Right renal cortex interstitium (tissue), 3 donors: ENCODE data around the gene PCNA. TPM values are rescaled to one million over a fixed set of nuclear protein-coding genes. Genes with fewer than 3 reads are reported as not detected.

ENCODE experiments used
- DNase-seq, 3 donors: peaks; one replicate each; pipeline ENCODE4 v3.0.0-alpha.2; 2013; ENCODE audit warnings: low read depth in 3 of 3, low spot score in 2 of 3
- polyA plus RNA-seq, 3 donors: library from polyadenylated mRNA; unstranded; fragments of 120-200 nt; gene quantifications; one replicate each; pipeline ENCODE4 v1.2.1, GENCODE V29; 2013; ENCODE audit not compliant: insufficient read length in 3 of 3

The PCNA gene
- polyA plus RNA-seq, 3 donors = 184 to 208 (median 203) TPM

DNA sequence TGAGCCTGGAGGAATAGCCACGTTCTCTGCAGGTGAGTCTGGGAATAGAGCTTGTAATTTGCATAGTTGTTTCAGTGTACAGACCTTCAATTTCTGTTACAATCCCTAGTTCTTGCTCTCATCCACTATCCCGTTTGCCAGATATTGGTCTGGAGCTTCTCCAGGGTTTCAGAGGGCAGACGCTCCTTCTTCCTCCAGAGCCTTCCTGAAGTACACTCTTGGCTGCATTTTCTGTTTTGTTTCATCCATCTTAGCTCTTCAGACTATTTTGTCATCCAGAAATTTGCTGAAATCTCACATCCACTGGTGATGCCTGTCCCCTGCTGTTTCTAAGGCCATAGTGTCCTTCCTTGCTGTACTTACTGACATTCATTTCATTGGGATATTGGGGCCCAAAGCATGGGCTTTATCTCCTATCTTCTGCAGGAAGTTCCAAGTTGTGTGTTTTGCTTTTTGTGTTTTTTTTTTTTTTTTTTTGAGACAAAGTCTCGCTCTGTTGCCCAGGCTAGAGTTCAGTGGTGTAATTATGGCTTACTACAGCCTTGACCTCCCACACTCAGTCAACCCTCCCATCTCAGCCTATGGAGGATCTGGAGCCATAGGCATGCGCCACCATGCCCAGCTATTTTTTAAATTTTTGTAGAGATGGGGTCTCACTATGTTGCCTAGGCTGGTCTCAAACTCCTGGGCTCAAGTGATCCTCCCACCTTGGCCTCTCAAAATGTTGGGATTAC is 25.8 kb upstream of the PCNA start:
- no peak for DNase-seq

DNA sequence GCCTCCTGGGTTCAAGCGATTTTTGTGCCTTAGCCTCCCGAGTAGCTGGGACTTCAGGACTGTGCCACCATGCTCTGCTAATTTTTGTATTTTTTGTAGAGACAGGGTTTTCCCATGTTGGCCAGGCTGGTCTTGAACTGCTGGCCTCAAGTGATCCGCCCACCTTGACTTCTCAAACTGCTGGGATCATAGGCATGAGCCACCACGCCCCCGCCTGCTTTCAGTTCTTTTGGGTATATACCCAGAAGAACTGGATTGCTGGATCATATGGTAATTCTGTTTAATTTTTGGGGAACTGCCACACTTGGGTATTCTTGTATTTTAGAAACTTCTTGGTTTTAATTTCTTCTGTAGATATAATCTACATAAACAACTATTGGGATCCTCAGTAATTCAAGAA is 24.1 kb upstream of the PCNA start:
- no peak for DNase-seq

DNA sequence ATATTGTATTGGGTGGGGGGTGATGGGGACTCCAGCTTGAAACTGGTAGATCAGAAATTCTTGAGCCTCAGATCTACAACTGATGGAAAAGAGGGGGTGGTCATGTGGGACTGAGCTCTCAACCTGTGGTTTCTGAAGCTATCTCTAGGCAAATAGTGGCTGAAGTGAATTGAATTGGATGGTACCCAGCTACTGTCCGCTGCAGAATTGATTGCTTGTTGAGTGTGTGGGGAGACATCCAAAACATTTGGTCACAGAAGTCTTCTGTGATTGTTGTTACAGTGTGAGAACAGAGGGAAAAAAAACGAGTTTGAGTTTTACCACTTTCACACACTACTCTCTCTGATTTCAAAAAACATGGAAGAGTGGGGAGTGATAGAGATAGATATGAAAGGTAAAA is 21.9 kb upstream of the PCNA start:
- no peak for DNase-seq

DNA sequence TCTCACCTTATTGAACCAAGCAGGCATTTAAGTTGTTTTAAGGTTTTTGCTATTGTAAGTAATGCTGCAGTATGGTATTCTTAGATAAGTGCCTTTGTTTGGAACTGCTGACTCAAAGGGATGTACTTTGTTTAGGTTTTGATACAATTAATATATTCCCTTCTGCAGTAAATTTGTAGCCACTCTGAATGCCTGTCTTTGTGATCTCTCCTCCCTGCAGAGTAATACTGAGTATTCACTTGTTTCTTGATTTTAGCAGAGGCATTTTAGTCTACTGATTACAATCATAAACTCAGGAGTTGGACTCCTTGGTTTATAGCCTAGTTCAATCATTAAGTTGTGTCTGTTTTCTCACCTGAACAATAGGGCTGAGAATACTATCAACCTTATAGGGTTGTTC is 20.4 kb upstream of the PCNA start:
- no peak for DNase-seq

DNA sequence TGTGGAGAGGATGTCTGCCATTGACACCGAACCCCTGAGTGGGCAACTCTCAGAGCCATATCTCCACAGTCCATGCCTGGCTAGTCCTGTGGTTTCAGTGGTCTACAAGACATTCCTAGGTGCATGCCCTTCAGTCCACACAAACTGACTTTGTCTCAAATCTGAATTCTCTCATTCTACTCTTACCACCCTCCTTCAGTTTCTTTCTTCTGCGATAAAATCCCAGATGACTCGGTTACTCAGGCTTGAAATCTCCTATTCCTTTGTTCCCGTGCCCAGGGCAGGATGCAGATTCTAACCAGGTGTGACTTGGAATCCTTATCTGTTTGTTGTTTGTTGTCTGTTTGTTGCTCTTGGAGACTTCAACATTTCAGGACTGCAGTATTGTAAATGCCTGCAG is 16.3 kb upstream of the PCNA start:
- DNase-seq = no peak

DNA sequence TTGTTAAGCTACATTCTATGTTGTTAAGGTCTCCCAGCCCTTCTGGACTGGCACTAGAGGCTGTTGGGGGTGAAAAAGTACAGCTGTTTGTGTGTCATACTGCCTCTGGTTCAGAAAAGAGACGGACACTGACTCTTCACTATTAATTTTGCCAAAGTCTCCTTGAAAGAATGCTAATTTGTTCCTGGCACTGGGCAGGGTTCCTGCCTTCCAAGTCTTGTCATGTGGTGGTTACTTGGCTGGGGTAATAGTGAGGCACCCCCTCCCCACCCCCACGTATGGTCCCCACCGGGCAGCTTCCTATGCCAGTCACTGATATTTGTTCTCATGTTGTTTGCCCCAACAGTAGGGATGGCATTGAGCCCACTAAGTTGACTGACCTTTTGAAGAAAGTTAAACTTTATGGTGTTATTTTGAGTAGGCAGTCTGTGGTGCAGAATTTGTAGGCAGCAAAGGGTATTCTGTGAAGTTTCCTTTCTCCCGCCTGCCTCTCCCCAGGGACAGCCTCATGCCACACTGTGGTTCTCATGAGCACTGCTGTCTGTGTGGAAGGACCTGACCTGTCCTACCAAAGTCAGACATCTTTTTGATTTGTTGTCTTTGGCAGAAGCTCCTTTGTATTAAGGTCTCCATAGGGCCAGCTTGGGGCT is 15.7 kb upstream of the PCNA start:
- no peak for DNase-seq

DNA sequence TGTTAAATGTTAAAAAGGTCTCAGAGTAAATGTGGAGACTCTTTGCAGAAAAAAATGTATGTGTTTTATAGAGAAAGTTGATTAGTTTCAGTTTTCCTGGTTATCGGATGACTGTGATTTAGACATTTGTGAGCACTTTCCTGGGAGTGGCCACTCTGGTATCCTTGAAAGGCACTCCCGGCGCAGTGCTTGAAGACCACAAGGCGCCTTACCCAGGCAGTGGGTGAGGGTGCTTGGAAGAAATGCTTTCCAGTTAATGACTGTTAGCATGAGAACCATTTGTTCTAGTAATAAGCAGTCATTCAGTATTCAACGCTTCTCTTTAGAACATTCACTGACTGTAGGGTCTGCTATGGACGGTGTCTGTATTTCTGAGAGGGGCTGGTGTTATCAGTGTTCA is 14.2 kb upstream of the PCNA start:
- DNase-seq = no peak

DNA sequence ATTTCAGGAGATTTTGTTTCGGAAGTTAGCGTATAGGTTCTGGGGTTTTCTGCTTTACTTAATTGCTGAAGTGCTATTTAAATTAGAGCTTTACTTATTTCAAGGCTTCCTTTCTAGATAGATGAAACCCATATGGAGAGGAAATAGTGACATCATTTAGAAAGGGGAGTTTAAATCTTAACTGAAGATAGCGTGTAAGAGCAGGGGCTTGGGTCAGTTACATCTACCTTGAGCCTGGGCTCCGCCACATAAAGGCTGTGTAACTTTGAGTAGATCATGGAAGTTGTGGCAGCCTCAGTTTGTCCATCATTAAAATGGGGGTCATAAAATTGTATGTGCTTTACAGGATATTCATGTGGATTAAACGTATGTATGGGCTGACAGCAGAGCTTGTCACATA is 11.7 kb upstream of the PCNA start:
- DNase-seq = no peak

DNA sequence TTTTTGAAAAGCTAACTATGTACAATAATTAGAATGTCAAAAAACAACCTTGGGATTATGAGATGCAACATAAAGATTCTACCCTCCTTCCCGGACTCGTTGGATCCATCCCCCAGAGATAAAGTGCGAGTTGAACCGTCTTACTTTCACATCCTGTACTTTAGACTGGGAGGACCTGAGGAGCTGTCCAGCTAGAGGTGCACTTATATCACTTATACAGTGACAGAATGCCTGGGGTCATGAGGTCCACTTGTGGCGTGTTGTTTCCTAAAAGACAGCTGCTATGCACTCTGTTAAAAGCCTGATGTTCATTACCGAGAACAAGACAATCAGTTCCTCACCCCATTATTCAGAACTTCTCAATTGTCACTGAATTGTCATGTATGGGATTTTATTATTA is 9.1 kb upstream of the PCNA start:
- DNase-seq = no peak

DNA sequence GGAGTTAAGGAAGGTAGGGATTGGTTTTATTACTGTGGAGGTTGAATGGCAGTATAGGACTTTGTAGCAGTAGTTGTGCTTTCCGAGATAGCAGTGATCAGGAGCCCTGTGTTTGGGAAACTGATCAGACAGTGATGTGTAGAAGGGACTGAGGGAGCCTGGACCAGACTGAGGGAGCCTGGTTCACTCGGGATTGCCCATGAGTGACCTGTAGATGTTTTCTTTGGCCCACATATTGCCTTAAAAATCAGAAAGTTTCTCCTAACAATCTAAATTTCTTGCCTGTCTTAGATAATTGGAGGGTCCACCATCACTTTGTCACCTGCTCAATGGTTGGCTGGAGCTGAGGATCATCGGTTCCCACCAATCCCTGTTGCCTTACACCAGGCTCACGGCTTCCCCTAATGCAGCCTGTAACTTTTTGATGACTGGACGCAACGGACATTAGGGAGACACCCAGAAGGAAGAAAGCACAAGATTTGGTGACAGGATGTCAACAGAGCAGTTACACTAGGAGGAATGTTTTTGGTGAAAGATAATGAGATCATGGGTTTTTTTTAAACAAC is 8.2 kb upstream of the PCNA start:
- no peak for DNase-seq

DNA sequence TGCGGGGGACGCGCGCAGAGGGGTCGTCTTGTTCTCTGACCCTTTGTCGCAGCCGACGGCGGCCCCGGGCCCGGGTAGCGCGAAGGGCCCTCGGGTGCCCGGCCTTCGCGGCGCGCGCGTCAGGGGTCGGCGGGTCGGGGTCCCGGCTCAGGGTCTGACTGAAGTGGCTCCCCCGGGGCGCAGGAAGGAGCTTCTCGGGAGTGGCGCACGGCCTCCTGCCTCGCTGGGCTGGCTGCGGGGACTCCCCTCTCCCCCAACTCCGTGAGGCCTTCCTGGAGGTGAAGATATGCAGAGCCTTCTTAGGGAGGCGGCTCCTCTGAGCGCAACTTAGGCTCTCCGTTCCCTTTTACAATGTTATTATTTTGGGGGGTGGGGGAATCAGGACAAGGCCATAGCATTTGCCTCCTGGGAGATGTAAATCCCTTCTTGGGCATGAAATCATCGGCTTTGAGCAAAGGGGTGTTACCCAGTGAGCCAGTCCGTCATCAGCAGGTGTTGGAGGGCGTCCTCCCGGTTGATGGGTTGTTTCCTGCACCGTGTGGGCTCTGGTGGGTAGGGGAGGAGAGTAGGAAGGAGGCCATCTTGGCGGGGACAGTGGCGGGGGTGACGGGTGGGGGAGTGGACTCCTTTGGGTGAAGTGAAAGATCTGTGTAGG is 7.6 kb upstream of the PCNA start:
- peak in 1 of 3 donors; percentile 57 for DNase-seq

DNA sequence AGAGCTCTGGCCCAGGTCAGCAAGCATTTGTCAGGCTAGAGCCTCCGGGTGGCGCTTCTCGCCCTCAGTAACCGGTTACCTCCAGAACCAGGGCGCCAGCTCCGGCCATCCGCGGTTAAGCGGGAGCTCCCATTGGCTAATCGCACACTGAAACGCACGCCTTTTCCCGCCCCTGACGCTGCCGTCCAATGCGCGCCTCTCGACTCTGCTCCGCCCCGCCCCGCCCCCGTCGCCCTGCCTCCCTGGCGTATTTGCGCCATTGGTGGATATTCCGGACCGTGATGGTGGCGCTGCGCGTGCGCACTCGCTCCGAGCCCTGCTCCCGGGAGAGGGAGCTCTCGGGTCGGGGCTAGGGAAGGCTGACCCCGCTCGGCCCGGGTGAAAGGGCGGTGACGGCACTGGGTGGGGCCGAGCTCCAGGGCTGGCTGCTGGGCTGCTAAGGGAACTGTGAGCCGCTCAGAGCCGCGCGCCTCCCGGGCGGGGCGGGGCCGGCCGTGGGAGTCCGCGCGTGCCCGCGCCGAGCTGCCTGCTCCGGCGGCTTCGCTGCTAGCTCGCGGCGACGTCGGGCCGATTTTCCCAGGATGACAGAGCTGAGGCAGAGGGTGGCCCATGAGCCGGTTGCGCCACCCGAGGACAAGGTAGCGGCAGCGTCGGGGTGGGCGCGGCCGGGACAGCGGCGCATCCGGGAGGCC is 6.9 kb upstream of the PCNA start, which contains the start of gene CDS2:
Gene CDS2, plus strand, starts transcription at position 497 of the 692 bp plus-strand sequence. Its CDS starts 85 bp downstream, at position 582.
- DNase-seq = peak; percentile 92 to 96 (median 95)

DNA sequence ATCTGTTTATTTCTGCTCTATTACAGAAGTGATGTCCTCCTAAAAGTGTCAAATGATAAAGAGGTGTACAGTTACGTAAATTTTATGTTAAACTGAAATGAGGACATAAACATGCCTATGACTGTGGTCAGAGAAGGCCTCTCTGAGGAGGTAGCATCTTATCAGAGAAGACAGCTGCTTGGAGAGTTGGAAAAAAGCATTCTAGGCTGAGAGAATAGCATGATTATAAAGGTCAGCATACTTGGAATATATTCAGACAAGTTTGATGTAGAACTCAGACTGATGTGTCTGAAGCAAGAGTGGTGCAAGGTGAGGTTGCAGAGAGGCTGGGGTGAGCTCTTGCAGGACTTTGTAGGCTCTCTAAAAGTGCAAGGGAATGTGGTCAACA is 3.1 kb upstream of the PCNA start:
- DNase-seq = no peak

DNA sequence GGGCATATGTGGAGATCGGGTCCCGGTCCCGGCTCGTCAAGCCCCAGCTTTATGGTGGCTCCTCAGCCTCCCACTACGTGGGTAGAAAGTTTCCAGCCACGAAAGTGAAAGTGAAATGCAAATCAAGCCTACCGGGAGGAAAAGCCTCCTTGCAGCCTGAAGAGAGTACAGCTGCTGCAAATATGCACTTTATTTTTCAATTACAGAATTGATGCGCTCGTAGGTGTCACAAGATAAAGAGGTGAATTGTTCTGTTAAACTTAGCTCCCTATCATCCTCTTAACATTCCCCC is 373 bp upstream of the PCNA start:
- DNase-seq = no peak

DNA sequence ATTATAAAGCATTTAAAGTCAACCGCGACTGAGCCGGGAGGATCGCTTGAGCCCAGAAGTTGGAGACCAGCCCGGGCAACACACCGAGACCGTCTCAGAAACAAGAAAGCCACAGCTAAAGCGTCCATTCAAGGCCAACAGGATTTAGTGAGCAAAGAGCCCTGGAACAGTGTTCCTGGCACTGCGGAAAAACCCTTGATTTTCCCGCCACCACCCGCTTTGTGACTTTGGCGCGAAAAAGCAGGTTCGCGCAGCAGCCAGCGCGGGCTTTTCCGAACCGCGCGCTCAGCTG is 669 bp downstream of the PCNA start:
- DNase-seq = no peak

DNA sequence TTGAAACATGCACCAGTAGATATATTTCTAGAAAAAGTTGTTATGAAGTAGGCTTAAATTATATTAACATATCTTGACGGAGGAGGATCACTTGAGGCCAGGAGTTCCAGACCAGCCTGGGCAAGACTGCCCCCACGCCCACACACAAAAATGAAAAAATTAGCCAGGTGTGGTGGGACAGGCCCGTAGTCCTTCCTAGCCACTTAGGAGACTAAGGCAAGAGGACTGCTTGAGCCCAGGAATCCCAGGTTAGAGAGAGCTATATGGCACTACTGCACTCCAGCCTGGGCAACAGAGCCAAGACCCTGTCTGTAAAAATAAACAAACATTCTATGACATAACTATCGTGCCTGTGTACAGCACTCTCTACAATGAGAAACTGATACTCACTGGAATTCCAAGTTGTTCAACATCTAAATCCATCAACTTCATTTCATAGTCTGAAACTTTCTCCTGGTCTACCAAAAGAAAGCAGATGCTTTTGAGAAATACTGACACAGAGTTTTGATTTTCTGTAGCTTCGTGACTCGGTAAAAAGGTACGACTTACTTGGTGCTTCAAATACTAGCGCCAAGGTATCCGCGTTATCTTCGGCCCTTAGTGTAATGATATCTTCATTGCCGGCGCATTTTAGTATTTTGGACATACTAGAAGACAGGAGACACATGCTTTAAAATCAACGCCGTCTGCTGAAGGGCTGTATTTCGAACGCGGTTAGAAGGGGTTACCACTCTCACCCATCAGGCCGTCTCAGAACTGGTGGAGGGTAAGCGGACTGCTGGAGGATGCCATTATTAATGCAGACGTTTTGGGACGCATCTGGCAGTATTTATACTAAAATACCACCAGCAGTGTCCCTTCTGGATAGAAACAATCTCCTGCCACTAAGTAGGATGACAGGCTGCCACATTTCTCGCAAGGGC is 1.3 kb downstream of the PCNA start:
- no peak for DNase-seq

DNA sequence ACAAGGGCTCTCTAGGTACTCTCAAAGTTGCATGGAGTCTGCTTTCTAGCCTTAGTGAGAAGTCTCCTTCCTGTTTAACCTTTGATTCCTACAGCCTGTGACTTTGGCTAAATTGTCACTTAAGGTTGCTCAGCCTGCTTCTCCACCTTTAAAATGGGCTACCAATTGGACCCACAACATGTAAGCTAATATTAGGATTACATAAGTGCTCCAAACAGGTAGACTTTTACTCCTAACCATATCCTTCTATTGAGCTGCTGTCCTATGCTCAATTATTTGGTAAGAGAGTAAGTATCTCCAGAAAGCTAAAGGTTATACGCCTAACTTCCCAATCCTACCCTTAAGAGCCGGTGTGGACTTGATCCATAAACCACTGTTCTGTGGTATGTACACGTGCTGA is 2.9 kb downstream of the PCNA start:
- DNase-seq = no peak

DNA sequence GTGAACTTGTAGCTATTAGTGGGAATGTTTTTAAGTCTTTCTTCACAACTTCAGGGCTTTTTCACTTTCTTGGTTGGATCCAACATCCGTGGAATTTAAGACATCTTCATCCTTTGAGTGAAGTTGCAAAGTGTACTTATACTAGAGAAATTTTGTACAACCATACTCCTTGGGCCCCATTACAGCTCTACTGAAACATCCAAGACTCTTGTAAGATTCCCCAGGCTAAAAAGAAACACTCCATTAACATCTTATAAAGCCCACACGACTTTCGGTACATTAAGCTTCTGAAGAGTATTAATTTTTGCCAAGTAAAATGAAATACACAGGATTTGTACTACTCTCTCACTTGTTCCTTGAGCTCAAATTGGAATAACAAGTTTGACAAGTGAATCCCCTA is 5.4 kb downstream of the PCNA start:
- DNase-seq = no peak

DNA sequence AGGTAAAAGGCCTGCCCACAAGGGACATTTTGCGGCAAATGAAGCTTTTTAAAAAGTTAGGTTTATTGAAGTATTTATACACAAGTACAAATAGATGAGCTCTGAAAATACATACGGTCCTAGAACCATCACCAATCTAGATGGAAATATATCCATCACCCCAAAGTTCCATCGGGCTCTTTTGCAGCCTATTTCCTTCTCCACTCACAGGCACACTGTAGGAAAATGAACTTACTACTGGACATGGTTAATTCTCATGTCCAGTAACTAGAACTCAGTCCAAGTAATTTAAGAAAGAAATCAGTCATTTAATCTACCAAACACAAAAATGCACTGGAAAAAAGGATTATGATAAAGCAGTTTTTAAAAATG is 6.2 kb downstream of the PCNA start:
- DNase-seq = no peak

DNA sequence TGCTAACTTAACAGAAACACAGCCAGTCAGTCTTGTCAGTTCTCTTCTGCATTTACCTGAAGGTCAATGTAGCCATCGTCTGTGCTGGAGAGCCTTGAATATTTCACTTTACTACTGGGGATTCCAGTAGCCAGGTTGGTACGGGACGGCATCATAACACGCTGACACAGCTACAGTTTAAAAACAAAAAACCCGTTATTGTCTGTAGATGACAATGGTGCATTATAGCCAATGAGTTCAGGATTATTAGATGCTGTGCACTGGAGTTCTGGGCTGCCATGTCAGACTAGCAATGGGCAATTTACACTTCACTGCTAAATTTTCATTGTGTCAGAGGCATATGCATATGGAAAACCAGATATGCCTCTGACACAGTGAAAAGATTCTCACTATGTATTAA is 10.5 kb downstream of the PCNA start:
- no peak for DNase-seq

DNA sequence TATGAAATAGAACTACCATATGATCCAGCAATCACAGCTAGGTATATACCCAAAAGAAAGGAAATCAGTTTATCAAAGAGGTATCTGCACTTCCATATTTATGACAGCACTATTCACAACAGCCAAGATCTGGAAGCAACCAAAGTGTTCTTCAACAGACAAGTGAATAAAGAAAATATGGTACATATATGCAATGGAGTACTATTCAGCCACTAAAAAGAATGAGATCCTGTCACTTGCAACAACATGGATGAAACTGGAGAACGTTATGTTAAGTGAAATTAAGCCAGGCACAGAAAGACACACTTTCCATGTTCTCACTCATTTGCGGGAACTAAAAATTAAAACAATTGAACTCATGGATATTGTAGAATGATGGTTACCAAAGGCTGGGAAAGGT is 15.3 kb downstream of the PCNA start:
- DNase-seq = no peak
